ENCODE results near the gene PI4K2A.

DNA sequence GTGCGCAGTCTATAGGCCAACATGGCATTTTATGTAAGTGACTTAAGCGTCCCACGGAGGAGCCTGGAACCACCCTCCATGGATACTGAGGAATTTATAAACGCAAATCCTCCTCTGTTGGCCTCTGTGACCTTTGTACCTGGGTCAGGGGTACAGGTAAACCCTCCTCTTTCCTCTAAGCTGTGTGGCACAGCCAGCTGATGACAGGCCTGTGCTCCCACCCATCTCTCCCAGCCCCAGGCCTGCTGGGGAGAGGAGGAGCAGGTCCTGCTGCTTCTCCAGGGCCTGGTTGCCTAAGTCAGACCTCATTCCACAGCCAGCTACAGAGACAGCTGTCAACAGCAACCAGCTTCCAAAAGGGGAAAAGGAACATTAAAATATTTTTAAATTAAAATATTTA lies 41.6 kb downstream of the PI4K2A start:
- no peak for TF ChIP-seq POLR2A (IDR thresholded peaks at IDR 0.05)
- no peak for TF ChIP-seq CTCF (IDR thresholded peaks at IDR 0.05)
